Activated naive CD4-positive, alpha-beta T cell treated with anti-CD3 and anti-CD28 coated beads for 36 hours (primary cell): Measurements from ENCODE around the gene CHST14. TPM values are rescaled to one million over a fixed set of nuclear protein-coding genes. Genes with fewer than 3 reads are reported as not detected.
A peak's percentile ranks its signal among the peaks of the same experiment; 100 is the strongest.

Experiments
- CTCF ChIA-PET: fragments of 350-600 bp; sonication (Branson Sonifier 250); formaldehyde crosslinking; loops from one replicate; lab custom pipeline; 2021; ENCODE audit warnings: antibody characterized with exemption; lab: Charles Lee
- DNase-seq: peaks from one replicate; pipeline ENCODE4 v3.0.0-alpha.2; 2020
- H3K27ac Mint-ChIP-seq: one replicate; pipeline ENCODE4 v1.8.0; 2021; ENCODE audit warnings: mild to moderate bottlenecking, mixed read lengths
- H3K27me3 Mint-ChIP-seq: one replicate; pipeline ENCODE4 v1.8.0; 2021; ENCODE audit warnings: low read depth, mixed read lengths
- H3K36me3 Mint-ChIP-seq: one replicate; pipeline ENCODE4 v1.8.0; 2021; ENCODE audit warnings: low read depth, mixed read lengths
- H3K4me1 Mint-ChIP-seq: one replicate; pipeline ENCODE4 v1.8.0; 2021; ENCODE audit warnings: low read depth, mixed read lengths
- H3K4me3 Mint-ChIP-seq: one replicate; pipeline ENCODE4 v1.8.0; 2021; ENCODE audit warnings: mild to moderate bottlenecking, moderate library complexity, mixed read lengths
- H3K9me3 Mint-ChIP-seq: one replicate; pipeline ENCODE4 v1.8.0; 2021; ENCODE audit warnings: mixed read lengths
- intact Hi-C: fragments of 100-400 bp; cut with micrococcal nuclease; formaldehyde crosslinking; loops from one replicate; pipeline ENCODE4 v1.15.1; 2023
- total RNA-seq, 2 experiments: library from RNA; stranded (reverse); gene quantifications; one replicate each; pipeline ENCODE4 v1.2.3, GENCODE V29; 2021

Gene CHST14
- total RNA-seq, 2 experiments from 2014 or later: 4.4 to 4.6 TPM

DNA sequence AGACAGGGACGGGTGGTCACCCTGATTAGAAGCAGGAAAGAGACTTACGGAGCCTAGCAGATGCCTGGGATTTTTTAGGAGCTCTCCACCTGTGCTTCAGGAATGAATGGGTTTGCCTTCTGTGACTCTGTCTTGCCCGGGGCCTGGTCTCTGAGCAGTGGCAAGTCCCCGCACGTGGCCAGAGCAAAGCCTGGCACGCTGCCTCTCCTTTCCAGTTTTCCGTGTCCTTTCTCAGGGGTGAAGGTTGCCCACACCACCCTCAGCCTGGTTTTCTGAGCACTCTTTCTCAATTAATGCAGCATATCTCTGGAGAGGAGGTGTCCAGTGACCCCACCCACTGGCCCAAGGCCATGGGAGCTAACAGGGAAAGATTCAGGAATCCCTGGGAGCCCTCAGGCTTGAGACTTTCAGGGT lies 14.5 kb upstream of the CHST14 start:
- intact Hi-C loops: no loop called here
- Mint-ChIP-seq H3K36me3 (no peaks in the 10 kb centered on the region), H3K4me3 (no peak overlapping the region), H3K9me3 (no peaks in the 10 kb centered on the region), H3K4me1 (peaks cover 68% of the 10 kb centered on the region), H3K27ac (no peak overlapping the region), H3K27me3 (no peaks in the 10 kb centered on the region)
- DNase-seq: no peak
- CTCF ChIA-PET: interaction anchor here (1.0 to 1.4 kb wide), 2 partner anchors 51 to 112 kb away, joined by 4 to 5 read pairs; no protein-coding TSS in a partner anchor

DNA sequence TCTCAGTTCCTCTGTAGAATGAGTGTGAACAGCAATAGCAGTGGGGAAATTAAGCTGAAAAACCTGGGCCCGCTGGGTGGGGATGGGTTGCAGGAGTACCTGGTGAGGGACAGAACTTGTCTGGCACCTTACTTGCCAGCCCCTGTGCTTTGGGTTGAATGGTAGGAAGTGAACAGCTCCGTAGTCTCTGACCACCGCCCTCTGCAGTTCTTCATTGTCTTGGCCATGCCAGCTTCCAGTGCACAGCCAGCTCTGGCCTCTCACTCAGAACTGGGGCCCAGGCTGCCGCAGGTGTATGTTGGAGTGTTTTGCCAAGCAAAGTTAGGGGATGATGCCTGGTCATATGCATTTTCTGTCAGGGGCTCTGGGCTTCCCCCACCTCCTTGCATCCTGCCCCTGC lies 14.0 kb upstream of the CHST14 start:
- Mint-ChIP-seq H3K4me1 (peaks cover 64% of the 10 kb centered on the region), H3K27me3 (no peaks in the 10 kb centered on the region), H3K9me3 (no peaks in the 10 kb centered on the region), H3K4me3 (no peak overlapping the region), H3K36me3 (no peaks in the 10 kb centered on the region), H3K27ac (peak overlapping the region; percentile 61)
- CTCF ChIA-PET: interaction anchor here (1.0 to 1.4 kb wide), 2 partner anchors 50 to 113 kb away, joined by 4 to 5 read pairs; no protein-coding TSS in a partner anchor
- intact Hi-C loops: no loop called here
- peak; percentile 41 for DNase-seq

DNA sequence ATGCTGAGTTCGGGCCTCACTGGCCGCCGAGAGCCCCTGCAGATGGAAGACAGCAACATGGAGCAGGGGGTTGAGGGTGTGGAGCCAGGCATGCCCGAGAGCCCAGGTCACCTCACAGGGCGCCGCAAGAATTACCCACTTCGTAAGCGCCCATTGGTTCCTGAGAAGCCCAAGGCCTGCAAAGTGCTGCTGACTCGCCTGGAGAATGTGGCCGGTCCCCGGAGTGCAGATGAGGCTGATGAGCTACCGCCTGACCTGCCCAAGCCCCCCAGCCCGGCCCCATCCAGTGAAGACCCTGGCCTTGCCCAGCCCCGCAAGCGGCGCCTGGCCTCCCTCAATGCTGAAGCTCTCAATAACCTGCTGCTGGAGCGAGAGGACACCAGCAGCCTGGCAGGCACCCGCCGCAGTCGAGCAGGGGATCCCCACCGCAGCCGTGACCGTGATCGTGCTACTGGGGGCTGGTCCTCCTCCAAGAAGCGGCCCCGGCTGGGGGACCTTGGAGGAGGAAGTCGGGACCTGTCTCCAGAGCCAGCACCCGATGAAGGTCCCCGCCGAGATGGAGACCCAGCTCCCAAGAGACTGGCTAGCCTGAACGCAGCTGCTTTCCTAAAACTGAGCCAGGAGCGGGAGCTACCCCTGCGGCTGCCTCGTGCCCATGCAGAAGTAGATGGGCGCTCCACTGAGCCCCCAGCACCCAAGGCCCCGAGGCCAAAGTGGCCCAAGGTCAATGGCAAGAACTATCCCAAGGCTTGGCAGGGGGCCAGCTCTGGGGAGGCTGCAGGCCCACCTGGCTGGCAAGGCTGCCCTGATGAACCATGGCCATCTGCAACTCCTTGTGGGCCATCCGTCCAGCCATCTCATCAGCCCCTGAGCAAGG lies 12.1 kb upstream of the CHST14 start:
- no peaks in the 10 kb centered on the region for H3K36me3 Mint-ChIP-seq
- CTCF ChIA-PET: interaction anchor here (1.1 to 1.2 kb wide), 2 partner anchors 11 to 49 kb away, joined by 3 read pairs; no protein-coding TSS in a partner anchor

DNA sequence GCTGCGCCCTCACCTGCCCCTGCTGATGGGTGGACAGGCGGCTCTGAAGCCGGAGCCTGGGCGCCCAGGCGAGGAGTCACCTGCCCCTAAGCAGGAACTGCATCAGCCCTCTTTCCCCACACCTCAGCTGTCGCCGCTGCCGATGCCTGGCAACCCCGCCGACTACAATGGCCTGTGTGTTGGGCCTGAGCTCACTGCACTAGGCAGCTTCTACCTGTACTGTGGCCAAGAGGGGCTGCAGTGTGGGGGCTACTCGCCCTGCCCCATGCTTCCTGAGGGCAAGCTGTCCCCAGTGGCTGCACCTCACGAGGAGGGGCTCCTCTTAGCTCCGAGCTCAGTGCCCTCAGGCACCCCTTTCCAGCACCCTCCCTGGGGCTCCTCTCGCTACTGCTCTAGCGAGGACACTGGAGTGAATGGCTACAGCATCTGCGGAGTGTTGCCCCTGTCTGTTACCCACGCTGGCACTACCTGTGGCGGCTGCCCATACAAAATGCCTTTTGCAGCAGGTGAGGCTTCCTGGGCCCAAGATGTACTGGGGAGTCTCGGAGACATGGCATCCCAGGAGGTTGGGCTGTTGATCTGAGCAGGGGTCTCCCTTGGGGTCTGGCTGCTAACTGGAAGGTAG lies 11.3 kb upstream of the CHST14 start:
- Mint-ChIP-seq H3K36me3 (no peaks in the 10 kb centered on the region), H3K4me3 (no peak overlapping the region), H3K27ac (no peak overlapping the region), H3K27me3 (no peaks in the 10 kb centered on the region), H3K9me3 (no peaks in the 10 kb centered on the region), H3K4me1 (peaks cover 39% of the 10 kb centered on the region)
- DNase-seq: no peak
- intact Hi-C loops: no loop called here
- CTCF ChIA-PET: no interaction called here

More for the DNA sequence above, 12.1 kb upstream of the CHST14 start:
- no peaks in the 10 kb centered on the region for H3K27me3 Mint-ChIP-seq
- H3K9me3 Mint-ChIP-seq: no peaks in the 10 kb centered on the region
- no peak for DNase-seq
- H3K4me3 Mint-ChIP-seq: no peak overlapping the region
- H3K4me1 Mint-ChIP-seq: peaks cover 44% of the 10 kb centered on the region
- H3K27ac Mint-ChIP-seq: no peak overlapping the region
- intact Hi-C loops: no loop called here

DNA sequence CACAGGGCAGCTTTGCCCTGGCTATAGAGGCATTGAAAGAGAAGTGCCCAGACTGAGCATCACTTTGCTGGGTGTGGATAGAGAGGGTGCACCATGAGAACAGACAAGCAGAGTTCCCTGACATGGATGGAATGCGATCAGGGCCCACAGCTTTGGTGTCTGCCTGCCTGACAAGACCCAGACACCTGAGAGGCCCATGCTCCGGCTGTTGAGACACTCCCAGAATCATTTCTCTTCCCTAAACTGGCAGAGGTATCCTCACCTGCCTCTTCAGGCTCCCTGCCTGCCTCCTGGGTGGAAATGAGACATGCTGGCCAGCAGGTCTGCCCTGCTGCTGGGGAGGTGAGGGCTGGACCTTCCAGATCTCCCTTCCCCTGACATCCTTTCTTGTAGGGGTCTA lies 10.4 kb upstream of the CHST14 start:
- intact Hi-C loops: no loop called here
- CTCF ChIA-PET: no interaction called here
- no peak overlapping the region for H3K4me3 Mint-ChIP-seq
- peaks cover 39% of the 10 kb centered on the region for H3K4me1 Mint-ChIP-seq
- no peaks in the 10 kb centered on the region for H3K27me3 Mint-ChIP-seq
- H3K36me3 Mint-ChIP-seq: peaks cover 2% of the 10 kb centered on the region
- H3K27ac Mint-ChIP-seq: no peak overlapping the region
- no peaks in the 10 kb centered on the region for H3K9me3 Mint-ChIP-seq
- no peak for DNase-seq

DNA sequence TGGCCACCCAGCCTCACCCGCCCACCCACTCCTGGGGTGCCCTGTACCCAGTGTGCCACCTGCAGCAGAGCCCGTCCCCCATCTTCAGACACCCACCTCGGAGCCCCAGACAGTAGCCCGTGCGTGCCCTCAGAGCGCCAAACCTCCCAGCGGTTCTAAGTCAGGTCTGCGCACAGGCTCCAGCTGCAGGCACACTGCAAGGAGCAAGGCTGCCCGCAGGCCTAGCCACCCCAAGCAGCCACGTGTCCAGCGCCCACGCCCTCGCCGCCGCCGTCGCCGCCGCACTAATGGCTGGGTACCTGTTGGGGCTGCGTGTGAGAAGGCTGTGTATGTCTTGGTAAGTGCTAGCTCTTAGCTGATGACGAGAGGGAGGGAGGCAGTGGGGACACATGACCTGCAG lies 8.8 kb upstream of the CHST14 start:
- Mint-ChIP-seq H3K36me3 (peaks cover 4% of the 10 kb centered on the region), H3K4me3 (no peak overlapping the region), H3K27me3 (no peaks in the 10 kb centered on the region), H3K9me3 (no peaks in the 10 kb centered on the region), H3K27ac (no peak overlapping the region), H3K4me1 (peaks cover 32% of the 10 kb centered on the region)
- CTCF ChIA-PET: no interaction called here
- DNase-seq: no peak
- intact Hi-C loops: no loop called here

DNA sequence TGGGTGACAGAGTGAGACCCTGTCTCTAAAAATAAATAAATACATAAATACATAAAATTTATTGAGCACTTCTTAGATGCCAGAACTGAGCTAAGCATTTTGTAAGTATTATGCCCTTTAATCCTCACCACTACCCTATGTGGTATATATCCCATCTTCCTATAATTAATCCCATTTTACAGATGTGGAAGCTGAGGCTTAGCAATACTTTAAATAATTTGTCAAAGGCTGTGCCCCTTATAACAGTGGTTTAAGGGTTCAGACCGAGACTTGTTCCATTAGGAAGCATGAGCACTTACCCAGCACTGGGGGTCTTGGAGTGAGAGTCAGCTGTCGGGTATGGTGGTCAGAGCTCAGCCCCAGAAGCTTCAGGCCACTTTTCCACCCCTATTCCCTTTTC lies 7.5 kb upstream of the CHST14 start:
- DNase-seq: no peak
- H3K4me3 Mint-ChIP-seq: no peak overlapping the region
- intact Hi-C loops: no loop called here
- CTCF ChIA-PET: interaction anchor here (1.2 kb wide), 1 partner anchor 13 kb away, joined by 3 read pairs; no protein-coding TSS in a partner anchor
- peaks cover 30% of the 10 kb centered on the region for H3K4me1 Mint-ChIP-seq
- peaks cover 4% of the 10 kb centered on the region for H3K36me3 Mint-ChIP-seq
- H3K27ac Mint-ChIP-seq: no peak overlapping the region
- H3K9me3 Mint-ChIP-seq: no peaks in the 10 kb centered on the region
- no peaks in the 10 kb centered on the region for H3K27me3 Mint-ChIP-seq

DNA sequence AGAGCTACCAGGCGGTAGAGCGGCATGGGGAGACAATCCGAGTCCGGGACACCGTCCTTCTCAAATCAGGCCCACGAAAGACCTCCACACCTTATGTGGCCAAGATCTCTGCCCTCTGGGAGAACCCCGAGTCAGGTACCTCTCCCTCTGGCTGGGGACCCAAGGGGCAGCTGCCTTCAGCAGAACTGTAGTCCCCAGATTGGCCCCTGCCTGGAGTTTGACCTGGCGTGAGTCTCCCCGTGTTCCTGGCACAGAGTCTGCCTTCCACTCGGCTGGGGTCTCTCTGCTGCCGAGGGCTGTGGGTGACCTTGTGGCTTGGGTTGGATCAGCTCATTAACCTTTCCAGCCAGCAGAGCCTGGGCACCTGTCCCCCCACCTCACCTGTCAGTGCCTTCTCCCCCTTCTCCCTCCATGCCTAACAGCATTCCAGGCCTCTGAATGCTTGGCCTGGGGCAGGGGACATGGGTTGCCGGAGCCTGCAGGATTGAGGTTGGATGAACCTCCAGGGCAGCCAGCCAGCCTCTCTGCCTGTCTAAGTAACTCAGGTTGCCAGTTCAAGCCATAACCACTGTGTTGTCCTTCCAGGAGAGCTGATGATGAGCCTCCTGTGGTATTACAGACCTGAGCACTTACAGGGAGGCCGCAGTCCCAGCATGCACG lies 6.8 kb upstream of the CHST14 start:
- peaks cover 30% of the 10 kb centered on the region for H3K4me1 Mint-ChIP-seq
- CTCF ChIA-PET: interaction anchor here (1.3 kb wide), 1 partner anchor 43 kb away, joined by 3 read pairs; no protein-coding TSS in a partner anchor
- peaks cover 4% of the 10 kb centered on the region for H3K36me3 Mint-ChIP-seq
- no peak overlapping the region for H3K27ac Mint-ChIP-seq
- intact Hi-C loops: no loop called here
- no peak for DNase-seq
- H3K4me3 Mint-ChIP-seq: no peak overlapping the region
- H3K9me3 Mint-ChIP-seq: no peaks in the 10 kb centered on the region
- H3K27me3 Mint-ChIP-seq: no peaks in the 10 kb centered on the region

DNA sequence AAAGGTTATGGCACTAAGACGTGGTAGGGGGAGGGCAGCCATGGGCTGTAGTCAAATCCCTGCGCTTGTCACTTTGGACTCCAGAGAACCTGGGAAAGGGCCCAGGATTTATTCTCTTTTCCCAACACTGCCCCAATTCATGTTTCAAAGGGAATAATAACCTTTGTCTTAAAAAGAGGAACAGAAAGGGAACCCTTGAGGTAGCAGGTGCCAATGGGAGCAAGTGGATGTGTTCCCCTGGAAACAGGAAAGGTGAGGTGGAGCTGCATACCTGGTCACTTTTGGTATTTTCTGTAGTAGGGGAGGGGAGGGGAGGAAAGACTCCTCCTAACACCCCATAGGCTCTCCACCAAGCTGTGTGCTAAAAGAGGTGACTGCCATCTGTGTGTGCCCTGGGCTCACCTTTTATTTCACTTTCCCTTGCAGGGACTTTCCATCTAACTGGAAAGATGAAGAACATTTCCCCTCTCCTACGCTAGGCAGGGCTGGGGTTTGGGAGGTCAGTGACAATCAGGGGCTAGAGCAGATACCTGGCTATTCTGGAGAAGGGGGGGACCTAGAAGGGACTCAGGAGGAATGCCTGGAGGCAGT lies 6.1 kb upstream of the CHST14 start:
- intact Hi-C loops: no loop called here
- H3K27ac Mint-ChIP-seq: peak overlapping the region; percentile 72
- no peak for DNase-seq
- peaks cover 4% of the 10 kb centered on the region for H3K36me3 Mint-ChIP-seq
- peaks cover 31% of the 10 kb centered on the region for H3K4me1 Mint-ChIP-seq
- CTCF ChIA-PET: interaction anchor here (1.3 kb wide), 1 partner anchor 42 kb away, joined by 3 read pairs; no protein-coding TSS in a partner anchor
- H3K9me3 Mint-ChIP-seq: no peaks in the 10 kb centered on the region
- no peaks in the 10 kb centered on the region for H3K27me3 Mint-ChIP-seq
- H3K4me3 Mint-ChIP-seq: no peak overlapping the region

DNA sequence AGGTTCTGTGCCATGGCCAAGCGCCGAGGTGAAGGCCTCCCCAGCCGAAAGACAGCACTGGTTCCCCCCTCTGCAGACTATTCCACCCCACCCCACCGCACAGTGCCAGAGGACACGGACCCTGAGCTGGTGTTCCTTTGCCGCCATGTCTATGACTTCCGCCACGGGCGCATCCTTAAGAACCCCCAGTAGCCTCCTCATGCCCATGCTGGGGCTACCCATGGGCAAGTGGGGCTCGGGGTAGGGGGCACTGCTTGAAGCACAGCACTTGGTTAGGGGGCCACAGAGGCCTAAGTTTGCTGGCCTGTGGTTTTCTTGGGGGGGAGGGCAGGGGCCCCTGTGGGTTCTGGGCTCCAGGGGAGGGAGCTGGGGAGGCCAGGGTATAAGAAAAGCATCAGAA lies 4.8 kb upstream of the CHST14 start:
- Mint-ChIP-seq H3K4me3 (no peak overlapping the region), H3K4me1 (peaks cover 37% of the 10 kb centered on the region), H3K9me3 (no peaks in the 10 kb centered on the region), H3K27ac (peak overlapping the region; percentile 24), H3K27me3 (no peaks in the 10 kb centered on the region), H3K36me3 (peaks cover 4% of the 10 kb centered on the region)
- DNase-seq: no peak
- CTCF ChIA-PET: interaction anchor here (1.1 kb wide), 1 partner anchor 15 kb away, joined by 3 read pairs; no protein-coding TSS in a partner anchor
- intact Hi-C loops: no loop called here

DNA sequence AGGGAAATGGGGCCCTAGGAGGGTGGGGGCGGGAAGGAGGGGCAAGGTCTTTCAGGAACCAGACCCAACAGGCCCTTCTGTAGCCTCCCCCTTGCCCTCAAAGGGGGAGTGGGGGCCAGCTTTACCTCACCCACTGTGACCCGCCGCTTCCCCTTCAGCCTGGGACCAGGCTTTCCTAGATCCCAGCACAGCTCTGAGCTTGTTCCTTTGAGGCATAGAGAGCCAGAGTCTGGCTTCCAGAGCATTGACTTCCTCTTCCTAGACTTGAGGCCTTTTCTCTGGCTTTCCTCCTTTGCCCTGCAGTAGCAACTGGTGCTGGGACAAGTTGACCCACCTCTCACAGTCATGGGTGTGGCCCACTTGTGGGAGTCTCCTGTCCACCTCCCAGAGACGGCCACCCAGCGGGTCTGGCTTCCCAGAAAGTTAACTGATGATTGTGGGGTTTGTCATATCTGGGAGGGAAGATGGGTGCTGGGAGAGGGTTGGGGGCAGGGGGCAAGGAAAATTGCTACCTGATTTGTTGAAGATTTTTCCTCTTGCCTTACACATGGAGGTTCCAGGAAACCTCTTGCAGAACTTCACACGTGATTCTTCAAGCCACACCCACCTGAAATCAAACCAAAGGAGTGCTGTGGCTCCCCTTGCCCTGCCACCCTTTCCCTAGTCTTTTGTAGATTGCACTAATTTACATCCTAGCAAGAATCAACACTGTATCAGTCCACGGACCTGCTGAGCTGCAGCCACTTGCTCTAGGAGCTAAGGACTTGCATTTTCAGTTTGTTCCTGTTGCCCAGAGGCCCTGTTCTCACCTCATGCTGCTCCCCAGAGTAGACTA lies 4.1 kb upstream of the CHST14 start:
- H3K4me3 Mint-ChIP-seq: no peak overlapping the region
- H3K27ac Mint-ChIP-seq: peak overlapping the region; percentile 74
- H3K27me3 Mint-ChIP-seq: no peaks in the 10 kb centered on the region
- intact Hi-C loops: no loop called here
- DNase-seq: no peak
- peaks cover 6% of the 10 kb centered on the region for H3K36me3 Mint-ChIP-seq
- no peaks in the 10 kb centered on the region for H3K9me3 Mint-ChIP-seq
- CTCF ChIA-PET: interaction anchor here (1.1 kb wide), 1 partner anchor 16 kb away, joined by 3 read pairs; no protein-coding TSS in a partner anchor
- H3K4me1 Mint-ChIP-seq: peaks cover 38% of the 10 kb centered on the region
